Liver (tissue), 3 donors: ENCODE data around the gene LRRC23.

Experiments
- ATF3 ChIP-seq: IDR thresholded peaks from 2 replicates; pipeline ENCODE4 v1.6.1; 2016; ENCODE audit warnings: antibody characterized with exemption
- FOXA1 ChIP-seq: IDR thresholded peaks from 2 replicates; pipeline ENCODE4 v1.6.1; 2016; ENCODE audit warnings: antibody characterized with exemption
- GABPA ChIP-seq, 2 donors: IDR thresholded peaks in 1 of 2; conservative IDR thresholded peaks in 1 of 2; 2 replicates each; pipeline ENCODE4 v1.6.1; 2016; ENCODE audit warnings: antibody characterized with exemption in 2 of 2, mild to moderate bottlenecking in 1 of 2, moderate library complexity in 1 of 2
- HNF4G ChIP-seq: IDR thresholded peaks from 2 replicates; pipeline ENCODE4 v1.6.1; 2016; ENCODE audit warnings: antibody characterized with exemption
- MAX ChIP-seq: IDR thresholded peaks from 2 replicates; pipeline ENCODE4 v1.6.1; 2016; ENCODE audit warnings: antibody characterized with exemption
- RAD21 ChIP-seq, 2 donors: IDR thresholded peaks; 2 replicates each; pipeline ENCODE4 v1.6.1; 2016; ENCODE audit warnings: antibody characterized with exemption in 2 of 2, mild to moderate bottlenecking in 2 of 2
- REST ChIP-seq: IDR thresholded peaks from 2 replicates; pipeline ENCODE4 v1.6.1; 2016; ENCODE audit warnings: antibody characterized with exemption, mild to moderate bottlenecking
- RXRA ChIP-seq, 2 donors: IDR thresholded peaks; 2 replicates each; pipeline ENCODE4 v1.6.1; 2017 to 2018; ENCODE audit warnings: antibody characterized with exemption in 2 of 2, mild to moderate bottlenecking in 1 of 2
- SP1 ChIP-seq: IDR thresholded peaks from 2 replicates; pipeline ENCODE4 v1.6.1; 2018; ENCODE audit warnings: antibody characterized with exemption, mild to moderate bottlenecking
- TAF1 ChIP-seq: conservative IDR thresholded peaks from 2 replicates; pipeline ENCODE4 v1.6.1; 2016; ENCODE audit warnings: antibody characterized with exemption, mild to moderate bottlenecking
- YY1 ChIP-seq: IDR thresholded peaks from 2 replicates; pipeline ENCODE4 v1.6.1; 2016; ENCODE audit warnings: antibody characterized with exemption, mild to moderate bottlenecking
- ZBTB33 ChIP-seq: IDR thresholded peaks from 2 replicates; pipeline ENCODE4 v1.6.1; 2016; ENCODE audit warnings: antibody characterized with exemption
- TF ChIP-seq, protein P1 (sequence below): fragments of 150-350 bp; IDR thresholded peaks from 2 replicates; pipeline ENCODE4 v1.5.1; 2017; ENCODE audit warnings: improper control_type of control experiment, low read depth, low read length; ENCODE audit not compliant: missing input control
- donor health status: healthy.
- donor health status: healthy.

GRCh38 chr12:6883252-6883651 is 21.4 kb upstream of the LRRC23 start:
- TF ChIP-seq, protein P1, sequence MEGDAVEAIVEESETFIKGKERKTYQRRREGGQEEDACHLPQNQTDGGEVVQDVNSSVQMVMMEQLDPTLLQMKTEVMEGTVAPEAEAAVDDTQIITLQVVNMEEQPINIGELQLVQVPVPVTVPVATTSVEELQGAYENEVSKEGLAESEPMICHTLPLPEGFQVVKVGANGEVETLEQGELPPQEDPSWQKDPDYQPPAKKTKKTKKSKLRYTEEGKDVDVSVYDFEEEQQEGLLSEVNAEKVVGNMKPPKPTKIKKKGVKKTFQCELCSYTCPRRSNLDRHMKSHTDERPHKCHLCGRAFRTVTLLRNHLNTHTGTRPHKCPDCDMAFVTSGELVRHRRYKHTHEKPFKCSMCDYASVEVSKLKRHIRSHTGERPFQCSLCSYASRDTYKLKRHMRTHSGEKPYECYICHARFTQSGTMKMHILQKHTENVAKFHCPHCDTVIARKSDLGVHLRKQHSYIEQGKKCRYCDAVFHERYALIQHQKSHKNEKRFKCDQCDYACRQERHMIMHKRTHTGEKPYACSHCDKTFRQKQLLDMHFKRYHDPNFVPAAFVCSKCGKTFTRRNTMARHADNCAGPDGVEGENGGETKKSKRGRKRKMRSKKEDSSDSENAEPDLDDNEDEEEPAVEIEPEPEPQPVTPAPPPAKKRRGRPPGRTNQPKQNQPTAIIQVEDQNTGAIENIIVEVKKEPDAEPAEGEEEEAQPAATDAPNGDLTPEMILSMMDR, result no peak
- TF ChIP-seq ZBTB33 (no peak), GABPA (IDR thresholded peaks at IDR 0.05 in 1 of 2, conservative IDR thresholded peaks at IDR 0.05 in 1 of 2) (no peak), MAX (no peak), TAF1 (no peak), RAD21 (IDR thresholded peaks at IDR 0.05) (no peak), YY1 (no peak), SP1 (no peak), FOXA1 (no peak), ATF3 (no peak), REST (no peak), RXRA (IDR thresholded peaks at IDR 0.05) (no peak), HNF4G (no peak)
